Measurements from ENCODE around the gene TBC1D9.

TBC1D9 gene

DNA sequence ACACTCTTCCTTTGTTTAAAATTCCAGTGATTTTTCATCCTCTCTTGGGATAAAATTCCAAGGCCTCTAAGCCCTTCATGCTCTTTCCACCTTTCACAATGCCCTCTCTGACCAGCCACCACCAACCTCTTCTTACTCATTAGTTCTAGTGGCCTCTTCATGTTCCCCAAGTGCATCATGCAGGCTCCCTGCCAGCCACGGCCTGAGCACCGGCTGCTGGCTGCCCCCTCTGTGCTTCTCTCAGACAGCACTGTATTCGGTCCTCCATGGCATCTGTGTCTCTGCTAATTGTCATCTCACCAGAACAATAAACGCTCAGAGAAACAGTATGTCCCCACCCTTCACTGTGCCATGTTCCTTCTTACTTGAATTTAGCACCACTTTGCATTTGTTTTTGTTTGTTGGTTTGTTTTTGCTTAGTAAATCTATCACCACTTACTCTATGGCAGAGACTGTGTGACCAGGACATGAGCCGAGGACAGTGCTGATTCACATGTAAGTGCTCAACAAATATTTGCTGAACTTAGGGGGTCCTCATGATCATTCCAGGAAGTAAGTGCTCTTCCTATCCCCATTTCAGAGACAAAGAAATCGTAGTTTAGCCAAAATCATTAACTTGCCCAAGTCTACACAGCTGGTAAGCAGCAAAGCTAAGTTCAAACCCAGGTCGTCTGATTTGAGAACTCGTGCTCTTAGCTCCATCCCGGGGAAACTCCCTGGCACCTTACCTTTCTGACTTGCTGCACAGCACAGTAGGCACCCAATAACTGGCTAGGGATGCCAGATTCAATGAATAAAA lies 110.4 kb downstream of the TBC1D9 start:
- no peak for DNase-seq (ENCODE audit: low read depth)

DNA sequence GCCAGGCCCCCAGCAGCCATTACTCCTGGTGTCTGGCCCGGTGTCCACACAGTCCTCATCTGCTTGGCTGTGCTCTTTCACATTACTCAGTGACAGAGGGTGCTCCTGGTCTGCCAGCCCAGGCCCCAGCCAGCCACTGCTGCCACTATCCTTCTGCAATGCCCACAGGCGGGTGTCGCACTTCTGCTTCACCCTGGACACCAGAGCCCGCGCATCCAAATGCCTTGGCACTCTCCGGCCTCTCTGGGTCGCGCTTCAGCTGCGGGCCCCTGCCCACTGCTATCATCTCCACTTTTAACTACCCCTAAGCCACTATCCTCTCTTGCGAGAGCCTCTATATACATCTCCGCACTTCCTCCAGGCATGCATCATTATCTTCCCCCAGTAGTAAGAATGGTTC lies 111.0 kb downstream of the TBC1D9 start:
- DNase-seq (ENCODE audit: low read depth): no peak

DNA sequence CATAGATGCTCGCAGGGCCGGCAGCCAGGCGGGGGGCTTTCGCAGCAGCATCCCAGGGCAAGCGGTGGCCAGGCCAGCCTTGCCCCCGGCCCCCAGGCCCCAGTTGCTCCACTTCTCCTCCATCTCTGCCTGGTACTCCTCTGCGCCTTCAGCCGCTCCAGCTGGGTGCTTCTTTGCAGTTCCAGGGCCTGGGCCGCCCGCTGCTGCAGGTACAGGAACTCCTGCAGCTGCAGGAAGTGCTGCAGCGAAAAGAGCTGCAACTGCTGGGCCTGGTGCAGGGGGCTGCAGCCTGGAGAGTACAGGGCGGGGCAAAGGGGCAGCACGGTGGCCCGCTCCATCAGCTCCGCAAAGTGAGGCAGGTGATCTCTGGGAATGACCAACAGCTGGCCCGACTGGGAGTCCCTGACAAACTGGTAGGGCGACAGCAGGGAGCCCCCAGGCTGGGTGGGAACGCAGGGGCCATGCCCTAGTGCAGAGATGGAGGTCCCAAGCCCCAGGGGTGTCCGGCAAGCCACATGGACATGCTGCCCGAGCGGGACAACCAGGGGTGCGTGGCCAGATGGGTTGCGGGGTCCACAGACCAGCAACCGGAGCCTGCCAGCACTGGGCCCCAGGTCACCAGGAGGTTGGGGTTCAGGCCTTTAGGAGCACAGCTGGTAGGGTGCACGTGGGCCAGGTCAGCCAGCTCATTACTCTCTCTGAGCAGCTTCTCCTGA lies 111.6 kb downstream of the TBC1D9 start:
- DNase-seq (ENCODE audit: low read depth): no peak

DNA sequence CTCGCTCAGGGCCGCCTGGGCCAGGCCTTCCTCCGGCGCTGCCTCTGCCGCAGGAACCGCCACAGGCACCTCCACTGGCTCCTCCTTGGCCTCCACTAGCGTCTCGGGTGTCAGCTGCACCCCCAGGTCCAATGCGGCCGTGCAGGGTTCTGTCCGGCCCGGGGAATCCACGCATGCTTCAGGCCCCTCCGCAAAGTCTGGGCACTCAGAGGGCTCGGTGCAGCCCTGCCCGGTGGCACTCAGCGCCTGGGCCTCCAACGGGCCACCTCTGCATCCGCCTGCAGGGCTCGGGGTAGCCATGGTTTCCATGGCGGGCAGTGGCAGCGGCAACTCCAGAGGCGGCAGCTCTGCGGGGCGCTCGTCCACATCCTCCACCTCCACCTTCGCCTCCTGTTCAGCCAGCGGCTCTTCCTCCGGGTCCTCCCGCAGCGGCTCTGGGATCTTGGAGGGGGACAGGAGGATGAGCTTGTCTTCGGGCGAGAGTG lies 112.6 kb downstream of the TBC1D9 start:
- DNase-seq (ENCODE audit: low read depth): no peak

DNA sequence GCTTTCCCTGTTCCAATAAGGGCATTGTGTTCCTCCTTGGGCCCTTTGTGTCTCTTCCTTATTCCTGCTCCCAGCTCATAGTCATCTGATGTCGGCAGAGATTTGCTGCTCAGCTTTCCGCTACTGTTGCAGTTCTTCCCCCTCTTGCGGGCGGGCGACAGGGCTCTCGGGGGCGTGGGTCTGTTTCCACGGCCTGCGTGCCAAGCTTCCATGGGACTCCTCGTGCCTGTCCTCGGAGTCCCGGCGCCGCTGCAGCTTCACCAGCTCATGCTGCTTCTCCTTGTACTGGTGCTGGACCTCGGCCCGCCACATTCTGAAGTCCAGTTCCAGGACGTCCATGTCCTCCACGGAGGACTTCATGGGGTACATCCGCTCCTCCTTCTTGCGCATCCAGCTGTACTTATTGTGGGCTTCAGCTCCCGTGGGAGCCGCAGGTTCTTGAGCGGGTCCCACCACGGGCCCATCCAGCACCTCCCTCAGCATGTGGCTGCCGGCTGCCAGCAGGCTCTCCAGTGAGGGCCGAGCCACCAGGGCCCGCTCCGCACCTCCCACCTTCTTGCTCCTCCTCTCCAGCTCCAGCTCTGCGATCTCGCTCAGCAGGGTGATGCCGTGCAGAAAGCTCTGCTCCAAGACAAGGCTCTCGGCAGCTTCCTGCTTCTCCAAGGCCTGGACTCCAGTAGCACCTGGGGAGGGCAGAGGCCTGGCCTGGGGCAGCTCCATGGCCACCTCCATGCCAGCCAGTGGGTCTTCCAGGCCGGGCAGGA lies 113.3 kb downstream of the TBC1D9 start:
- DNase-seq (ENCODE audit: low read depth): no peak

DNA sequence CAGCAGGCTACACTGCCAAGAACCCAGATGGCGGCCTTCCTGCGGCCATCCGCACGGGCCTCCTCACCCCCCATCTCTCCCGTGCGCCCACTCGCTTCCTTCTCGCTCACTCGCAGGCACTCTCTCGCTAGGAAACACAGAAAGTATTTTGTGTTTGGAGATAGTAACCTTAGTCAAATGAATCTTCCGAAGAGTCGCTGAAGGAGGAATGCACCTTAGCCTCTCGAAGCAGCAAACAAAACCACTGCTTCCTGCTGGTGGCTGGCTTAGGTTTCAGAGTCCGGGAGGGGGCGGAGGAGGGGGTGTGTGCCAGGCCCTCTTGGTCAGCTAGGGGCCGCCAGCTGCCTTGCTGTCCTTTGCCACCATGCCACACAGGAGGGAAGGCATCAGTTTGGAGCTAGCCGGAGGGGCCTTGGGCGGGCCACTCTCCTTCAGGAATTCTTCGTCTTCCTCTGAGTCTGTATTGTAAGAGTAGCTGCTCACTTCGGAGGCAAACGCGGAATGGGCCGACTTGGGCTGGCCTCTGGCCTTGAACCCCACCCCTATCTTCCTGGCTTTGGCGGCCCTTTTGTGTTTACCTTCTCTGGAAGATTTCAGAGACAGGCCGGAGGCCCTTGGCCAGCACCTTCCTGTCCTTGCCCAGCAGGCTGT lies 114.3 kb downstream of the TBC1D9 start:
- DNase-seq (ENCODE audit: low read depth): no peak

DNA sequence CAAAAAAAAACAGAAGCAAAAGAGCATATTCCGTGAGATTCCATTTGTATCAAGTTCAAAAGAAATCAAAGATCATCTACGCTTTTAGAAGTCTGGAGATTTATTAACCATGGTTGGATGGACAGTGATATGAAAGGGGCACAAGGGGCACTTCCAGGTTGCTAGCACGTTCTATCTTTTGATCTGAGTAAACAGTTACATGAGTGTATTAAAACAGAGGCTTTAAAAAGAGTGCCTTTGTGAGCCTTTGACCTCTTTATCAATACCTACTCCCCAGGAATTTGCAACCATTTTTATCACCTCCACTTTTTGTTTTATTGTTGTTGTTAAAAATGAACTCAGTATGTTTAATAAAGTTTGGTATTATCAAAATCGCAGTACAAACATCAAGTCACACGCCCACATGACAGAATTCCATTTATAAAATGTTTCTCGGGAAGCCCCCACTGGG lies 115.1 kb downstream of the TBC1D9 start:
- no peak for DNase-seq (ENCODE audit: low read depth)

DNA sequence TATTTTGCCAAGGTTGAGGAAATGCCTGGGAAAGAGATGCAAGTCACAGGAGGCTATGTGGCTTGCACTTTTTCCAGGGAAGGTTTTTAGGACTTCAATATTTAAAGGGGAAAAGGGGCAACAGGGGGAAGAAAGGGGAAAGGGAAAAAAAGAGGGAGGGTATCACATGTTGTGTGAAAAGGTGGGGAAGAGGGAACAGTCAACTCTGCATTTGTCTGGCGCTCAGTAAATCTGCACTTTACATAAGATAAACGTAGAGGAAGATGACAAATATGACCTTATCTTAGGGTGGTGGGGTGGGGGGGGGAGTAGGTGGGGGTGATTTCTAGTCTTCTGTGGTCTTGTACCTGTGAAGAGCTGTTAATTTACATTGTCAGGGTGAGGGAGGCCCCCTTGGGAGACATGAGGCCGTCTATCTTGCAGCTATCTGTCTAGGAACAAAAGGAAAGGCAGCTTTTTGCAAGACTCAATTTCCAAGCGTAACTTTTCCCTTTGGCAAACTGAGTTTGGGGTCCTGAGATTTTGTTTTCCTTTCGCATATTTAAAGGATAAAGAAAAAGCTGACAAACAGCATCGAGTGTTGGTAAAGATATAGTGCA lies 115.9 kb downstream of the TBC1D9 start:
- DNase-seq (ENCODE audit: low read depth): no peak

DNA sequence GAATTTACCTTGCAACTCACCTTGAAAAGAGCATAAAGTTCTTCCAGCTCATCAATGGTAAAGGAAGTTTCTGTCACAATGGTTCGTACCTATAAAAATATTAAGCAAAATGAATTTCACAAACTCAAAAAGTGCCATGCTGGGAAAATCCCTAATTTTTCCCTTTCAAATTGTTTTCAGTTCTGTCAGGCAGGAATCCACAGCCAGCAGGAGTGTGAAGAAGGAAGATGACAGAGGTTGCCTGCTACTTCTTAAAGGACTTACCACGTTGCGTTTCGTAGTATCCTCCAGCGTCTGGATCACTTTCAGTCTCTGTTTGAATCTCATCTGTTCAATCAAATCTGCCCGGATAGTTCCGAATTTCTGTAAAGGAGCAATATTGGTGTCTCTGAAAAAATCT lies 117.1 kb downstream of the TBC1D9 start:
- no peak for DNase-seq (ENCODE audit: low read depth)

DNA sequence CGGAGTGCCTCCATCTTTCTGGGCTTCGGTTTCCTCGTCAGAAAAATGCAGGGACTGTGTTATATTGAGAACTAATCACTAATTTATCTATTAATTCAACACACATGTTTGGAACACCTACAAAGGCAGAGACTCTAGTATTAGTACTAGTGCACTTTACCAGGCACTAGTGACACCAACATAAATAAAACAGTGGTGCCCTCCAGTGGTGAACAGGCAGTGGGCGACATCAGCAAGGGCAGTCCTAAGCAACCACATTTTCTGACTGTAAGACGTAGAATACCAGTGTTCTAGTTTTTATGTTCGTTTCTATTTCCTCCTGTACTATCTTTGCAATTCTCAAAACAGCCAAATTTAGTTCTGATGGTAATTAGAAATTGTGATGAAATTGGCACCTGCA lies 118.3 kb downstream of the TBC1D9 start:
- no peak for DNase-seq (ENCODE audit: low read depth)

DNA sequence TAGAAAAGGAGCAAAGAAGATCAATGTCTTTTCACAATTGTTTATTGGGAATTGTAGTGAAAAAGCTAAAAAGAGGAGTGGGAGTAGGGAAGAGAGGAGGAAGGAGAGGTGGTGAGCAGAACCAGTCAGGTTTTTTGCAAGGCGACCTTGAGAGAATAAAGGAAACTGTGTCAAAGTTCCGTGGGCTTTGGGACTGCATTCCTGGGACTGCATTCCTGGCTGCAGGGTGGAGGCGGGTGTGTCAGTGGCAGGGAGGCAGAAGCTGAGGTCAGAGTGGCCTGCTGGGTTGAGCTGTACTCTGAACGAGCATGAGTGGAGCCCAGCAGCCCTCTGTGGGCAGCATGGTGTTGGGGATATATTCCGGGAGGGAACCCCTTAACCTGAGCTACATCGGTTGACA lies 120.6 kb downstream of the TBC1D9 start:
- no peak for DNase-seq (ENCODE audit: low read depth)

DNA sequence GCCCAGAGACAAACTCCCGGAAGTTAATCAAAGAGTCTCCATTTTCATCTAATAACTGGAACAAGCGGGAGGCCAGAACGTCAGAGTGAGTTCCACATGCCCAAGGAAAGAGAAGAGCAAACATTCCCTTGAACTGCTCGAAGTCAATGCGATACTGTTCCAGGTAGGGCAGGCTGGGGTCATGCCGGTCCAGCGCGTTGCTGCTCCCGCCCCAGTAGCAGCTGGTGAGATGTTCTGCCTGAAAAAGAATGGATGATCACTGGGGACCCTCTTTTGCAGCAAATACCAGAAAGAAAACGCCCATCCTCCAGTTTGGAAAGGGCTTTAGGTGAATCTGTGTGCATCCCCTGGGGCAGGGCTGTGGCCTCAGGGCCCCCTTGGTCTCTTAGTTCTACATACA lies 122.2 kb downstream of the TBC1D9 start:
- DNase-seq (ENCODE audit: low read depth): no peak

DNA sequence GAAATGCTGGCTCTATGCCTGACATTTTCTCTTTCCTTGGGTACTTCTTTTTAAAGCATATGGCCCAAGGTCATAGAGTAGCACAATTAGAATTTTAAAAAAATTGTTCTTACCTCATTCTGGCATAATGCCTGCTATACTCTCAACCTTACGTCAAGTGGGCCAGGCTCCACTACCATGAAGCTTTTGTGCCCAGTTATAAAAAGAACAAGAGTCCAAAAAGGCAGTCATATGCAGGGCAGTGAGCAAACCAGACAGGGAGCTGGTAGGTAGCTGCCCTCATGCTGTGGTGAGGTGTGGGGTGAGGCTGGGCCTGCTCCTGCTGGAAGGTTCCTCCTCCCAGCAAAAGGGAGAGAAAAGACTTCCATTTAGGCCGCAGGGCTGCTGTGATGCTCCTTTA lies 123.1 kb downstream of the TBC1D9 start:
- no peak for DNase-seq (ENCODE audit: low read depth)

DNA sequence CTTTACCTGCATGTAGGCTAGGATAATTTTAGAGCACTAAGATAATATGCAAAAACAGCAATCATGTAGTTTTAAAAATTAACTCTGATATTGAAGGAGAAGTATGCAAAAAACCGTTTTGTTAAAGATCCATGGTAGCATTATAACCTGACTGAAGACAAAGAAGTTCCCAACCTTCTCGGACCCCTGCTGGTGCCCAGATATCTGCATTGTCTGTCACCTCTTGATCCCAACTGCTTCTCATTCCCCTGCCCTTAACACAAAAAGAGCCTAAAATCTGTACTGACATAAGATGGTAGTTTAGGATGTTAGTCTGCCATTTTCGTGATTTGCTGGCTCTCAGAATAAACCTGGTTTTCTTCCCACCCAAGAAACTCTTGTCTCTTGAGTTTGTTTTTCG lies 125.9 kb downstream of the TBC1D9 start:
- no peak for DNase-seq (ENCODE audit: low read depth)

DNA sequence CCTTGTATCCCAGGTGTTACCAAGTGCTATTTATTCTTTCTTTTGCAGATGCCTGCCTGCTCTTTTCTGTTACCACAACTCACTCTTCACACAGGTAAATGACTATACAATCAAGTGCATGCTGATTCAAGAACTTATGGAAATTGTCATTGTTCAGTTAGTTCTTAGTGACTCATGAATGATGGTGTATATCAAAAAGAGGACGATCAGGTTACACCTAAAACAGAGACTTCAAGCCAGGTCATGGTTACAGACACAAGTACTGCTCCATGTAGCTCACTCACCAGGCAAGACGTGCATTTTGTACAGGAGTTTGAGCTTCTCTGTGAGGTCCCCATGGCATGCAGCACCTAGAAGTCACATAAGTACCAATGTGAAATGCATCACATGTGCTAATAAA lies 128.2 kb downstream of the TBC1D9 start:
- no peak for DNase-seq (ENCODE audit: low read depth)

DNA sequence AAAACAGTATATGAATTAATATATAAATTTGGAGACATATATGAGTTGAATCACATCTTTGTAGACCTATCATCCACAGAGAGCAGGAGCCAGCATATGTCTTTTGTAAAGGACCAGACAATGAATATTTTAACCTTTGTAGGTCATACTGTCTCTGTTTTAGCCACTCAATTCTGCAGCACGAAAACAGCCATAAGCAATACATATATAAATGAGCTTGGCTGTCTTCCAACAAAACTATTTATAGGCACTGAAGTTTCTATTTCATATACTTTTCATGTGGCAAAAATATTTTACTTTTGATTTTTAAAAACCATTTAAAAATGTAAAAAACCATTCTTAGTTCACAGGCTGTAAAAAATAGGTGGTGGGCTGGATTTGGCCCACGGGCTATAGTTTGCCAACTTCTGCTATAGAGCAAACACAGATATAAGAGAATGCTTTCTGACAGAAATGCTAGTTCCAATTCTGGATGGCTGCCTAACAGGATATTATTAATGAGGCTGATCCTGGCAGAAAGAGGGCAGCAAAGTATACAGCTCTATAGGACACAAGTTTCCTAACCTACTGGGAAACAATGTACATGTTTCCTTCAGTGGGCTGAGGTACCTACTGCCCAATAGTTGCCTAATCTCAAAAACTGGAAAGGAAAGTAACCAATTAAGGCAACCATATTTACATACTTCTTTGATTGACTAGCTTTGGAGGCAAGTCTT lies 129.4 kb downstream of the TBC1D9 start:
- DNase-seq (ENCODE audit: low read depth): no peak

DNA sequence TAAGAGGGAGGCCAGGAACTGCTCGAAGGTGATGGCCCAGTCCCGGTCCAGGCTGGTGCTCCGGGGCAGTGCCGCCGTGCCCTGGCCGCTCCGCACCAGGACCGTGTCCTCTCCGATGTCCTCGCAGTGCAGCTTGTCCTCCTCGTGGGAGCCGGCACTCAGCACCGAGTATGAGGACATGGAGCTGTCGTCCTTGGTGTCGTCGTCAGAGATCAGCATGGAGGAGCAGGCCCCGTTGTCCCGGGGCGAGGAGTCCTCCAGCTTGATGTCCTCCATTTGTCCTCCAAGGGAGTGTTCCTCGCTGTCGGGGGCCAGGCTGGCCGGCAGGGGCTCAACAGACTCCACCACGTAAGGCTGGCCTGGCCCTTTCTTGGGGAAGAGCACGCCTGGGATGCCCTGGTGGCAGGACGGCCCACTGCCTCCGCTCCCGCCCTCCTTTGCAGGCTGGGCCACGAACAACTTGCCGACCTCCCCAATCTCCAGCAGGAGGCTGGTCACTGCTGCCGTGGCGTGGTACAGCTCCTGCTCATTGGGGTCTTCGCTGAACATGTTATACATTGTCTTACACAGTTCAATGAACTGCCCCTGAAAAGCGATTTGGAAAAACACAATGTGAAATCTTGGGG lies 133.7 kb downstream of the TBC1D9 start:
- no peak for DNase-seq (ENCODE audit: low read depth)

DNA sequence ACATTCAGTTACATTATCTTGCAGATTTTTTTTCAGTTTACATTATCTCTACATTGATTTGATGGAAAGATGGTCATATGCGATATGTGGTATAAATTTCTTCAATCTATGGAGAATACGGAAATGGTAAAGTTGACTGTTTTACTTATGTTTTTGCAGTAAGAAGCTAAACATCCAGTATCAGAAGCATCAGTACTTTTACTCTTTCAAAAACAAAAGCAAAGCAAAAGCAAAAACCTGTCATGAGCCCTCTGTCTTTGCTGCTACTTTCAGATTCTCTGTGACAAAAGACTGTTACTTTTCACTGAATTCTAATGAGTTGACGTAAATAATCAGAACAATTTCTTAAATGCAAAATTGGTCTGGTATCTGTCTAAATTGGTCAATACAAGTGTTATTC lies 135.0 kb downstream of the TBC1D9 start:
- no peak for DNase-seq (ENCODE audit: low read depth)

DNA sequence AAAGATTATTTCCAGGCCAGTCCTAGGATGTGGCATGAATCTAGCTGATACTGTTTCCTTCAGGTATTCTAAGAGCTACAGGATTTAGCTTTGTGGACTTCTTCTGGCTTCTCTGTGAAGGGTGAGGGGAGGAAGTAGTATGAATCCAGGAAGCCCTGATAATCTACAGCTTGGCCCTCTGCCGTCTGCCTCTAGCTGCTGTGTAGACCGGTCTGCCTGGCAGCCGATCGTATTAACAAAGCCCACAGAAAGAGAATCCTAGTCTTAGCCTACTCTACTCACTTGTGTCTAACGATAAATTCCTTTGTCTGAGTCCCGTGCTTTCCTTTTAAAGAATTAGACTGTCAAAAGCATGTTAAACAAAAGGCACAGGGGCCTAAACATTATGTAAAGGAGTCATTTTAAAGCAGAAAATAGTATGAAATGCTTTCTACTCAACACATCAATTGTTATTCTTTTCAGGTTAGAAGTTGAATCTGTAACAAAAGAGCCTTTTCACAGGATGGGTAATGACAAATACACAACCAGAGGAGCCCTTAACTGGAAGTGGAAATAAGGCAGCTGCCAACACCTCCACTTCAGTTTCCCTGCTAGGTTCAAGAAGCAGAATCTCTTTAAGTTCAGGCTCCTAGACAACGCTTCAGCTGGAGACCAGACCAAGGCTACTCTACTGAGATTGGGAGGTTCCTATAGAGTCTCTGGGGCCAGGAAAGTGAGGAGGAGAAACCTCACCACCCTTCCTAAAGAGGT lies 138.5 kb downstream of the TBC1D9 start:
- no peak for DNase-seq (ENCODE audit: low read depth)

DNA sequence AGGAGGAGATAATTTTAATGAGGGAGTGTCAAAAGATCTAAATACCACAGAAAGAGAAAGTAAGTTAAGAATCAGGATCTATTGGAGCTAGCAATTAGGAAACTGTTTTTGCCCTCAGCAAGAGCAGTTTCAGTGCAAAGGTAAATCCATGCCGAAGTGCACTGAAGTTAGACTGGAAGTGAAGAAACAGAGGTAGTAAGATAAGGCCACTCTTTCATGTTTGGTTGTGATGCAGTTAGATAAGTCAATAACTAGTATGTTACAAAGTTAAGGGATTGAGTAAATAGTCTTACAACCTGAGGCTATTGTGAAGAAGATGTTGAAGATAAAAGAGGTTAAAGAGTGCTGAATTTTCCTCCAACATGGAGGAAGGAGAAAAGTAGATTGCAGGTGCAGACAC lies 140.7 kb downstream of the TBC1D9 start:
- DNase-seq (ENCODE audit: low read depth): no peak

All from T-helper 22 cell (primary cell).